OCI-LY3 (cell line): ENCODE results near the gene ARHGEF4.

Source experiments
- CTCF ChIP-seq: fragments of 200-600, 300-600 bp; sonication (generic); IDR thresholded peaks from 2 replicates; pipeline ENCODE4 v1.5.1; 2014; ENCODE audit warnings: antibody characterized with exemption, low read length, low read depth
- EZH2phosphoT487 ChIP-seq: fragments of 200-600 bp; shearing (Covaris generic); IDR thresholded peaks from 2 replicates; pipeline ENCODE4 v1.6.1; 2018; ENCODE audit warnings: antibody characterized with exemption, mixed run types, low read depth

- no peak for TF ChIP-seq CTCF
- TF ChIP-seq EZH2phosphoT487: no peak
Observed at GRCh38 chr2:130899306-130899705, 62.6 kb downstream of the ARHGEF4 start.
